Liver (tissue), 9 donors: ENCODE results near the gene LDLRAD1. TPM values are rescaled to one million over a fixed set of nuclear protein-coding genes. Genes with fewer than 3 reads are reported as not detected.

Experiments used
- DNase-seq: peaks from one replicate; pipeline ENCODE4 v3.0.0-alpha.2; 2017; ENCODE audit warnings: low spot score
- H3K27ac ChIP-seq, 2 donors: one replicate each; pipeline ENCODE4 v1.7.0; 2013; ENCODE audit warnings: inconsistent platforms in 2 of 2, low read length in 2 of 2, control low read depth in 1 of 2, low read depth in 1 of 2, mild to moderate bottlenecking in 1 of 2
- H3K27me3 ChIP-seq, 4 donors: one replicate each; pipeline versions ENCODE4 v1.6.1 to v1.7.0; 2013; ENCODE audit warnings: low read length in 3 of 4, inconsistent platforms in 1 of 4, mild to moderate bottlenecking in 1 of 4, moderate library complexity in 1 of 4; ENCODE audit not compliant: control insufficient read depth in 4 of 4, insufficient read depth in 4 of 4
- H3K36me3 ChIP-seq, 4 donors: one replicate each; pipeline versions ENCODE4 v1.6.1 to v1.7.0; 2013; ENCODE audit warnings: low read length in 3 of 4, mild to moderate bottlenecking in 3 of 4, low read depth in 1 of 4, moderate library complexity in 1 of 4; ENCODE audit not compliant: control insufficient read depth in 4 of 4, insufficient read depth in 3 of 4
- H3K4me1 ChIP-seq, 4 donors: one replicate each; pipeline versions ENCODE4 v1.6.1 to v1.7.0; 2013; ENCODE audit warnings: low read length in 3 of 4, mild to moderate bottlenecking in 3 of 4, moderate library complexity in 1 of 4; ENCODE audit not compliant: control insufficient read depth in 4 of 4, insufficient read depth in 4 of 4
- H3K4me3 ChIP-seq, 3 donors: one replicate each; pipeline versions ENCODE4 v1.6.1 to v1.7.0; 2013; ENCODE audit warnings: low read length in 3 of 3, control low read depth in 1 of 3, low read depth in 1 of 3, mild to moderate bottlenecking in 1 of 3
- H3K9ac ChIP-seq, 2 donors: one replicate each; pipeline ENCODE4 v1.7.0; 2013; ENCODE audit warnings: low read length in 2 of 2, mild to moderate bottlenecking in 2 of 2, moderate library complexity in 2 of 2, control low read depth in 1 of 2, low read depth in 1 of 2
- H3K9me3 ChIP-seq, 4 donors: one replicate each; pipeline versions ENCODE4 v1.6.1 to v1.7.0; 2013; ENCODE audit warnings: low read length in 3 of 4; ENCODE audit not compliant: control insufficient read depth in 4 of 4
- EGR1 ChIP-seq, 2 donors: IDR thresholded peaks; 2 replicates each; pipeline ENCODE4 v1.6.1; 2016 to 2018; ENCODE audit warnings: antibody characterized with exemption in 2 of 2, low read depth in 2 of 2
- FOXA1 ChIP-seq: IDR thresholded peaks from 2 replicates; pipeline ENCODE4 v1.6.1; 2016; ENCODE audit warnings: antibody characterized with exemption
- FOXA2 ChIP-seq: IDR thresholded peaks from 2 replicates; pipeline ENCODE4 v1.6.1; 2016; ENCODE audit warnings: antibody characterized with exemption
- GABPA ChIP-seq, 2 donors: IDR thresholded peaks in 1 of 2; conservative IDR thresholded peaks in 1 of 2; 2 replicates each; pipeline ENCODE4 v1.6.1; 2016; ENCODE audit warnings: antibody characterized with exemption in 2 of 2, mild to moderate bottlenecking in 1 of 2, moderate library complexity in 1 of 2
- HNF4A ChIP-seq, 2 donors: conservative IDR thresholded peaks; 2 replicates each; pipeline ENCODE4 v1.6.1; 2016; ENCODE audit warnings: antibody characterized with exemption in 2 of 2, mild to moderate bottlenecking in 2 of 2
- HNF4G ChIP-seq: IDR thresholded peaks from 2 replicates; pipeline ENCODE4 v1.6.1; 2016; ENCODE audit warnings: antibody characterized with exemption
- JUND ChIP-seq, 2 donors: IDR thresholded peaks; 2 replicates each; pipeline ENCODE4 v1.6.1; 2016; ENCODE audit warnings: antibody characterized with exemption in 2 of 2
- NR2F2 ChIP-seq: IDR thresholded peaks from 2 replicates; pipeline ENCODE4 v1.6.1; 2016; ENCODE audit warnings: antibody characterized with exemption
- RAD21 ChIP-seq, 2 donors: IDR thresholded peaks; 2 replicates each; pipeline ENCODE4 v1.6.1; 2016; ENCODE audit warnings: antibody characterized with exemption in 2 of 2, mild to moderate bottlenecking in 2 of 2
- RXRA ChIP-seq, 2 donors: IDR thresholded peaks; 2 replicates each; pipeline ENCODE4 v1.6.1; 2017 to 2018; ENCODE audit warnings: antibody characterized with exemption in 2 of 2, mild to moderate bottlenecking in 1 of 2
- SP1 ChIP-seq: IDR thresholded peaks from 2 replicates; pipeline ENCODE4 v1.6.1; 2018; ENCODE audit warnings: antibody characterized with exemption, mild to moderate bottlenecking
- TAF1 ChIP-seq: conservative IDR thresholded peaks from 2 replicates; pipeline ENCODE4 v1.6.1; 2016; ENCODE audit warnings: antibody characterized with exemption, mild to moderate bottlenecking
- YY1 ChIP-seq: IDR thresholded peaks from 2 replicates; pipeline ENCODE4 v1.6.1; 2016; ENCODE audit warnings: antibody characterized with exemption, mild to moderate bottlenecking
- polyA plus RNA-seq, 2 donors: library from polyadenylated mRNA; stranded (reverse) in 1 of 2; unstranded in 1 of 2; fragments of 200-250 nt in 1 of 2; fragments of >200 nt in 1 of 2; fragmentation: Nextera tagmentation in 1 of 2; extraction: Ambion mirVana in 1 of 2; gene quantifications; one replicate each; pipeline versions ENCODE4 v1.2.1 to v1.2.3, GENCODE V29; 2013 to 2015
- total RNA-seq, 2 donors: library from RNA; depleted of rRNA; stranded (reverse); fragments of >200 nt; gene quantifications; one replicate each; pipeline ENCODE4 v1.2.3, GENCODE V29; 2014
- TF ChIP-seq, protein P1 (sequence below): IDR thresholded peaks from 2 replicates; pipeline ENCODE4 v1.6.1; 2016; ENCODE audit warnings: antibody characterized with exemption
- TF ChIP-seq, protein P2 (sequence below): IDR thresholded peaks from 2 replicates; pipeline ENCODE4 v1.6.1; 2016; ENCODE audit warnings: antibody characterized with exemption, mild to moderate bottlenecking
- TF ChIP-seq, protein P3 (sequence below): IDR thresholded peaks from 2 replicates; pipeline ENCODE4 v1.6.1; 2016; ENCODE audit warnings: antibody characterized with exemption
- TF ChIP-seq, protein P4 (sequence below): fragments of 150-350 bp; IDR thresholded peaks from 2 replicates; pipeline ENCODE4 v1.5.1; 2017; ENCODE audit warnings: improper control_type of control experiment, low read depth, low read length; ENCODE audit not compliant: missing input control
- TF ChIP-seq, protein P5 (sequence below): IDR thresholded peaks from 2 replicates; pipeline ENCODE4 v1.6.1; 2016; ENCODE audit warnings: antibody characterized with exemption
- donor health status: healthy.
- donor health status: healthy.
- donor health status: healthy.
- donor health status: healthy.
- donor health status: healthy.

The LDLRAD1 gene
- total and polyA plus RNA-seq, 4 donors: not detected

DNA sequence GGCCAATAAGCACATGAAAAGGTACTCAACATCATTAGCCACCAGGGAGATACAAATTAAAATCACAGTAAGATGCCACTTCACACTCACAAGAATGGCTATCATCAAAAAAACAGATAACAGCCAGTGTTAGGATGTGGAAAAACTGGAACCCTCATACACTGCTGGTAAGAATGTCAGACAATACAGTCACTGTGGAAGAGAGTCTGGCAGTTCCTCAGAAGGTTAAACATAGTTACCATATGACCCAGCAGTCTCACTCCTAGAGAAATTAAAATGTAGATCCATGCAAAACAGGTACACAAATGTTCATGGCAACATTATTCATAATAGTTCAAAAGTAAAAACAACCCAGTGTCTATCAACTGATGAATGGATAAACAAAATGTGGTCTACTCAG, 33.3 kb downstream of the LDLRAD1 start:
- H3K27me3 ChIP-seq: no peaks in the 10 kb centered on the region
- no peak overlapping the region for H3K27ac ChIP-seq
- H3K9ac ChIP-seq: no peak overlapping the region
- TF ChIP-seq, protein P1, sequence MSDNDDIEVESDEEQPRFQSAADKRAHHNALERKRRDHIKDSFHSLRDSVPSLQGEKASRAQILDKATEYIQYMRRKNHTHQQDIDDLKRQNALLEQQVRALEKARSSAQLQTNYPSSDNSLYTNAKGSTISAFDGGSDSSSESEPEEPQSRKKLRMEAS: no peak
- no peak for TF ChIP-seq FOXA1
- TF ChIP-seq SP1: no peak
- TF ChIP-seq, protein P2, sequence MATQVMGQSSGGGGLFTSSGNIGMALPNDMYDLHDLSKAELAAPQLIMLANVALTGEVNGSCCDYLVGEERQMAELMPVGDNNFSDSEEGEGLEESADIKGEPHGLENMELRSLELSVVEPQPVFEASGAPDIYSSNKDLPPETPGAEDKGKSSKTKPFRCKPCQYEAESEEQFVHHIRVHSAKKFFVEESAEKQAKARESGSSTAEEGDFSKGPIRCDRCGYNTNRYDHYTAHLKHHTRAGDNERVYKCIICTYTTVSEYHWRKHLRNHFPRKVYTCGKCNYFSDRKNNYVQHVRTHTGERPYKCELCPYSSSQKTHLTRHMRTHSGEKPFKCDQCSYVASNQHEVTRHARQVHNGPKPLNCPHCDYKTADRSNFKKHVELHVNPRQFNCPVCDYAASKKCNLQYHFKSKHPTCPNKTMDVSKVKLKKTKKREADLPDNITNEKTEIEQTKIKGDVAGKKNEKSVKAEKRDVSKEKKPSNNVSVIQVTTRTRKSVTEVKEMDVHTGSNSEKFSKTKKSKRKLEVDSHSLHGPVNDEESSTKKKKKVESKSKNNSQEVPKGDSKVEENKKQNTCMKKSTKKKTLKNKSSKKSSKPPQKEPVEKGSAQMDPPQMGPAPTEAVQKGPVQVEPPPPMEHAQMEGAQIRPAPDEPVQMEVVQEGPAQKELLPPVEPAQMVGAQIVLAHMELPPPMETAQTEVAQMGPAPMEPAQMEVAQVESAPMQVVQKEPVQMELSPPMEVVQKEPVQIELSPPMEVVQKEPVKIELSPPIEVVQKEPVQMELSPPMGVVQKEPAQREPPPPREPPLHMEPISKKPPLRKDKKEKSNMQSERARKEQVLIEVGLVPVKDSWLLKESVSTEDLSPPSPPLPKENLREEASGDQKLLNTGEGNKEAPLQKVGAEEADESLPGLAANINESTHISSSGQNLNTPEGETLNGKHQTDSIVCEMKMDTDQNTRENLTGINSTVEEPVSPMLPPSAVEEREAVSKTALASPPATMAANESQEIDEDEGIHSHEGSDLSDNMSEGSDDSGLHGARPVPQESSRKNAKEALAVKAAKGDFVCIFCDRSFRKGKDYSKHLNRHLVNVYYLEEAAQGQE: no peak
- TF ChIP-seq, protein P3, sequence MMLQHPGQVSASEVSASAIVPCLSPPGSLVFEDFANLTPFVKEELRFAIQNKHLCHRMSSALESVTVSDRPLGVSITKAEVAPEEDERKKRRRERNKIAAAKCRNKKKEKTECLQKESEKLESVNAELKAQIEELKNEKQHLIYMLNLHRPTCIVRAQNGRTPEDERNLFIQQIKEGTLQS: no peak
- TF ChIP-seq RXRA (IDR thresholded peaks at IDR 0.05): no peak
- TF ChIP-seq RAD21 (IDR thresholded peaks at IDR 0.05): no peak
- TF ChIP-seq TAF1: no peak
- TF ChIP-seq EGR1 (IDR thresholded peaks at IDR 0.05; ENCODE audit: low read depth in 2 of 2): no peak
- TF ChIP-seq GABPA (IDR thresholded peaks at IDR 0.05 in 1 of 2, conservative IDR thresholded peaks at IDR 0.05 in 1 of 2): no peak
- TF ChIP-seq, protein P4, sequence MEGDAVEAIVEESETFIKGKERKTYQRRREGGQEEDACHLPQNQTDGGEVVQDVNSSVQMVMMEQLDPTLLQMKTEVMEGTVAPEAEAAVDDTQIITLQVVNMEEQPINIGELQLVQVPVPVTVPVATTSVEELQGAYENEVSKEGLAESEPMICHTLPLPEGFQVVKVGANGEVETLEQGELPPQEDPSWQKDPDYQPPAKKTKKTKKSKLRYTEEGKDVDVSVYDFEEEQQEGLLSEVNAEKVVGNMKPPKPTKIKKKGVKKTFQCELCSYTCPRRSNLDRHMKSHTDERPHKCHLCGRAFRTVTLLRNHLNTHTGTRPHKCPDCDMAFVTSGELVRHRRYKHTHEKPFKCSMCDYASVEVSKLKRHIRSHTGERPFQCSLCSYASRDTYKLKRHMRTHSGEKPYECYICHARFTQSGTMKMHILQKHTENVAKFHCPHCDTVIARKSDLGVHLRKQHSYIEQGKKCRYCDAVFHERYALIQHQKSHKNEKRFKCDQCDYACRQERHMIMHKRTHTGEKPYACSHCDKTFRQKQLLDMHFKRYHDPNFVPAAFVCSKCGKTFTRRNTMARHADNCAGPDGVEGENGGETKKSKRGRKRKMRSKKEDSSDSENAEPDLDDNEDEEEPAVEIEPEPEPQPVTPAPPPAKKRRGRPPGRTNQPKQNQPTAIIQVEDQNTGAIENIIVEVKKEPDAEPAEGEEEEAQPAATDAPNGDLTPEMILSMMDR: no peak
- no peak for TF ChIP-seq HNF4G
- no peak for TF ChIP-seq HNF4A (conservative IDR thresholded peaks at IDR 0.05)
- no peak for TF ChIP-seq JUND (IDR thresholded peaks at IDR 0.05)
- no peak for TF ChIP-seq YY1
- no peak for TF ChIP-seq NR2F2
- TF ChIP-seq FOXA2: no peak
- TF ChIP-seq, protein P5, sequence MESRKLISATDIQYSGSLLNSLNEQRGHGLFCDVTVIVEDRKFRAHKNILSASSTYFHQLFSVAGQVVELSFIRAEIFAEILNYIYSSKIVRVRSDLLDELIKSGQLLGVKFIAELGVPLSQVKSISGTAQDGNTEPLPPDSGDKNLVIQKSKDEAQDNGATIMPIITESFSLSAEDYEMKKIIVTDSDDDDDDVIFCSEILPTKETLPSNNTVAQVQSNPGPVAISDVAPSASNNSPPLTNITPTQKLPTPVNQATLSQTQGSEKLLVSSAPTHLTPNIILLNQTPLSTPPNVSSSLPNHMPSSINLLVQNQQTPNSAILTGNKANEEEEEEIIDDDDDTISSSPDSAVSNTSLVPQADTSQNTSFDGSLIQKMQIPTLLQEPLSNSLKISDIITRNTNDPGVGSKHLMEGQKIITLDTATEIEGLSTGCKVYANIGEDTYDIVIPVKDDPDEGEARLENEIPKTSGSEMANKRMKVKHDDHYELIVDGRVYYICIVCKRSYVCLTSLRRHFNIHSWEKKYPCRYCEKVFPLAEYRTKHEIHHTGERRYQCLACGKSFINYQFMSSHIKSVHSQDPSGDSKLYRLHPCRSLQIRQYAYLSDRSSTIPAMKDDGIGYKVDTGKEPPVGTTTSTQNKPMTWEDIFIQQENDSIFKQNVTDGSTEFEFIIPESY: no peak
- peaks cover 4 to 23% (median 8%) of the 10 kb centered on the region in 4 donors for H3K4me1 ChIP-seq
- H3K9me3 ChIP-seq: no peaks in the 10 kb centered on the region
- no peaks in the 10 kb centered on the region for H3K36me3 ChIP-seq
- DNase-seq: no peak
- no peak overlapping the region for H3K4me3 ChIP-seq
